ENCODE data around the gene EEFSEC. TPM values are rescaled to one million over a fixed set of nuclear protein-coding genes. Genes with fewer than 3 reads are reported as not detected.
A peak's percentile ranks its signal among the peaks of the same experiment; 100 is the strongest.

EEFSEC gene
- total and polyA plus RNA-seq, 2 of the 4 experiments (the other 2 are of a cell fraction): 4.5 to 9.3 TPM

DNA sequence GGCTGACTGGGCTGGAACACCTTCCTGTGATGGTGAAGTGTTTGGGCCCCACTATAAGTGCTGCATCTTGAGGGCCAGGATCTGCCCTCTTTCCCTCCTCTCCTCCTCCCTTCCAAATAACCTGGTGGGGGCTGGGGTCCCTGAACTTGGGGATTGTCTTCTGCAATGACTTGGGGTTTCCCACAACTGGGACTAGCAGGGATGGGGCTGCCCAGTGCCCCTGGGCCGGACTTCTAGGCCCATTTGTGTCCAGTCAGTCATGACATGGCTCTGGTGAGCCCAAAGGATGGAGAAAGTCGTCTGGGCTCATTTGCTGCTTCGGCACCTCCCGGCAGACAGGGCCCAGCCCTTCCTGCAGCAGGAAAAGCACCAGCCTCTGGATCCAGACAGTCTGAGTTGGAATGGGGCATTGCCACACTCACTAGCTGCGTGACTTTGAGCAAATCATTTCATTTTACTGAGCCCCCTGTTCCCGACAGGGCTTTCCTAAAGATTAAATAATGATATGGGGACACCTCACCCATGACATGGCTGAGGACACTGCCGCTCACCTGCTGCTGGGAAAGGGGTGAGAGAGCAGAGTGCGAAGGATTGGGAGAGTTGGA lies 200.2 kb downstream of the EEFSEC start:
- CTCF ChIA-PET: no interaction called here

More for the DNA sequence above, 200.2 kb downstream of the EEFSEC start:
- TF ChIP-seq, protein P1, sequence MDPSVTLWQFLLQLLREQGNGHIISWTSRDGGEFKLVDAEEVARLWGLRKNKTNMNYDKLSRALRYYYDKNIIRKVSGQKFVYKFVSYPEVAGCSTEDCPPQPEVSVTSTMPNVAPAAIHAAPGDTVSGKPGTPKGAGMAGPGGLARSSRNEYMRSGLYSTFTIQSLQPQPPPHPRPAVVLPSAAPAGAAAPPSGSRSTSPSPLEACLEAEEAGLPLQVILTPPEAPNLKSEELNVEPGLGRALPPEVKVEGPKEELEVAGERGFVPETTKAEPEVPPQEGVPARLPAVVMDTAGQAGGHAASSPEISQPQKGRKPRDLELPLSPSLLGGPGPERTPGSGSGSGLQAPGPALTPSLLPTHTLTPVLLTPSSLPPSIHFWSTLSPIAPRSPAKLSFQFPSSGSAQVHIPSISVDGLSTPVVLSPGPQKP (IDR thresholded peaks at IDR 0.05; ENCODE audit: borderline replicate concordance, low read depth, low read length): no peak
- TF ChIP-seq RFX5 (IDR thresholded peaks at IDR 0.05; ENCODE audit: low read depth, low read length) (no peak), RCOR1 (IDR thresholded peaks at IDR 0.05; ENCODE audit: insufficient replicate concordance, low read length) (no peak), RAD21 (IDR thresholded peaks at IDR 0.05; ENCODE audit: low read length) (no peak), CEBPB (IDR thresholded peaks at IDR 0.05; ENCODE audit: low read depth, low read length) (no peak), MAFK (IDR thresholded peaks at IDR 0.05; ENCODE audit: low read depth, low read length) (no peak), MAZ (IDR thresholded peaks at IDR 0.05; ENCODE audit: borderline replicate concordance, low read depth, low read length) (no peak), POLR2A (IDR thresholded peaks at IDR 0.05; ENCODE audit: low read depth, low read length) (no peak), SMC3 (IDR thresholded peaks at IDR 0.05; ENCODE audit: low read depth, low read length) (no peak), FOS (IDR thresholded peaks at IDR 0.05; ENCODE audit: low read depth, low read length) (no peak), CHD1 (IDR thresholded peaks at IDR 0.05; ENCODE audit: low read depth, low read length) (no peak), NFE2L2 (IDR thresholded peaks at IDR 0.05; ENCODE audit: low read depth, low read length) (no peak), MXI1 (IDR thresholded peaks at IDR 0.05; ENCODE audit: borderline replicate concordance, low read depth, low read length) (no peak), BHLHE40 (IDR thresholded peaks at IDR 0.05; ENCODE audit: low read depth, low read length) (no peak)
- TF ChIP-seq, protein P2, sequence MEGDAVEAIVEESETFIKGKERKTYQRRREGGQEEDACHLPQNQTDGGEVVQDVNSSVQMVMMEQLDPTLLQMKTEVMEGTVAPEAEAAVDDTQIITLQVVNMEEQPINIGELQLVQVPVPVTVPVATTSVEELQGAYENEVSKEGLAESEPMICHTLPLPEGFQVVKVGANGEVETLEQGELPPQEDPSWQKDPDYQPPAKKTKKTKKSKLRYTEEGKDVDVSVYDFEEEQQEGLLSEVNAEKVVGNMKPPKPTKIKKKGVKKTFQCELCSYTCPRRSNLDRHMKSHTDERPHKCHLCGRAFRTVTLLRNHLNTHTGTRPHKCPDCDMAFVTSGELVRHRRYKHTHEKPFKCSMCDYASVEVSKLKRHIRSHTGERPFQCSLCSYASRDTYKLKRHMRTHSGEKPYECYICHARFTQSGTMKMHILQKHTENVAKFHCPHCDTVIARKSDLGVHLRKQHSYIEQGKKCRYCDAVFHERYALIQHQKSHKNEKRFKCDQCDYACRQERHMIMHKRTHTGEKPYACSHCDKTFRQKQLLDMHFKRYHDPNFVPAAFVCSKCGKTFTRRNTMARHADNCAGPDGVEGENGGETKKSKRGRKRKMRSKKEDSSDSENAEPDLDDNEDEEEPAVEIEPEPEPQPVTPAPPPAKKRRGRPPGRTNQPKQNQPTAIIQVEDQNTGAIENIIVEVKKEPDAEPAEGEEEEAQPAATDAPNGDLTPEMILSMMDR (conservative IDR thresholded peaks at IDR 0.05; ENCODE audit: low read depth, low read length): no peak
- TF ChIP-seq, protein P3, sequence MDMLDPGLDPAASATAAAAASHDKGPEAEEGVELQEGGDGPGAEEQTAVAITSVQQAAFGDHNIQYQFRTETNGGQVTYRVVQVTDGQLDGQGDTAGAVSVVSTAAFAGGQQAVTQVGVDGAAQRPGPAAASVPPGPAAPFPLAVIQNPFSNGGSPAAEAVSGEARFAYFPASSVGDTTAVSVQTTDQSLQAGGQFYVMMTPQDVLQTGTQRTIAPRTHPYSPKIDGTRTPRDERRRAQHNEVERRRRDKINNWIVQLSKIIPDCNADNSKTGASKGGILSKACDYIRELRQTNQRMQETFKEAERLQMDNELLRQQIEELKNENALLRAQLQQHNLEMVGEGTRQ (IDR thresholded peaks at IDR 0.05; ENCODE audit: low read depth, low read length): no peak
- intact Hi-C loops (cut with micrococcal nuclease): no loop called here
- in situ Hi-C loops (cut with MboI; ENCODE audit: low sequenced_read_pairs): no loop called here
- no peak for ATAC-seq (ENCODE audit: low read depth)
- no peak overlapping the region for H3K9ac ChIP-seq (ENCODE audit: low read depth, low read length)
- peak overlapping the region; percentile 63; the same call in 1 of the 2 replicates for H3K4ac ChIP-seq (ENCODE audit: low read depth, low read length)
- H3K4me3 ChIP-seq (ENCODE audit: insufficient read depth, low read depth, low read length): no peak overlapping the region
- no peak overlapping the region for H2BK15ac ChIP-seq (ENCODE audit: low read depth, low read length)
- dilution Hi-C loops (cut with HindIII; ENCODE audit: low sequenced_read_pairs, unreplicated experiment): no loop called here
- POLR2A ChIA-PET (ENCODE audit: unreplicated experiment): no interaction called here
- H4K8ac ChIP-seq (ENCODE audit: low read depth in 2 of 2, low read length in 2 of 2): no peak overlapping the region
- peaks cover 33% of the 10 kb centered on the region for H4K20me1 ChIP-seq (ENCODE audit: insufficient read depth, low read length)
- H3K4me1 ChIP-seq (ENCODE audit: control insufficient read depth, insufficient read depth, low read length): peaks cover 23% of the 10 kb centered on the region
- no peak overlapping the region for H3K4me2 ChIP-seq (ENCODE audit: low read depth, low read length)
- H3K36me3 ChIP-seq (ENCODE audit: control insufficient read depth, insufficient read depth, low read length): peaks cover 4% of the 10 kb centered on the region
- no peaks in the 10 kb centered on the region for H3K27me3 ChIP-seq (ENCODE audit: control insufficient read depth, insufficient read depth, low read length)
- H2AK5ac ChIP-seq (ENCODE audit: low read depth, low read length): peak overlapping the region; percentile 79; the same call in 1 of the 2 replicates
- H3K23ac ChIP-seq (ENCODE audit: low read depth, low read length): no peak overlapping the region
- H3K9me3 ChIP-seq (ENCODE audit: control insufficient read depth, insufficient read depth, low read length): no peaks in the 10 kb centered on the region
- H3K27ac ChIP-seq (ENCODE audit: insufficient read depth, low read length): no peak overlapping the region
- H2BK5ac ChIP-seq (ENCODE audit: low read depth, low read length, poor library complexity, severe bottlenecking): no peak overlapping the region
- 0 out of 2 replicates have a peak overlapping the region, but pooled peaks have one; percentile 28 for H3K14ac ChIP-seq (replicated peaks; ENCODE audit: low read depth, low read length)
- peak overlapping the region; percentile 6 for H2AFZ ChIP-seq (replicated peaks; ENCODE audit: low read length, poor library complexity)
- peak overlapping the region; percentile 29; the same call in 1 of the 2 replicates for H2BK120ac ChIP-seq (ENCODE audit: low read depth, low read length)
- no peak overlapping the region for H3K18ac ChIP-seq (ENCODE audit: low read depth, low read length)
- H2BK20ac ChIP-seq (ENCODE audit: low read depth, low read length): no peak overlapping the region
- no TSS peak for BruUV-seq (replicated peaks)
- no peak overlapping the region for H4K5ac ChIP-seq (ENCODE audit: low read depth, low read length)
- no peak overlapping the region for H2AK9ac ChIP-seq (replicated peaks; ENCODE audit: low read depth, low read length, poor library complexity)
- peaks cover 0 to 16% of the 10 kb centered on the region in 2 experiments; a peak in 1 of 4 replicates for H3K79me1 ChIP-seq (ENCODE audit: low read depth in 1 of 2, low read length in 2 of 2)
- H4K91ac ChIP-seq (ENCODE audit: insufficient read depth, low read depth, low read length): no peak overlapping the region
- WGBS, 2 experiments (ENCODE audit: extremely low coverage in 2 of 2, insufficient read length in 1 of 2): 78% methylated on average over 4 of the region's 8 CpGs; no CpG with 5 or more reads in 1 of the 2 experiments
- H3K9me1 ChIP-seq (ENCODE audit: insufficient read depth, low read length): peaks cover 15% of the 10 kb centered on the region; the same call in 1 of the 2 replicates
- H3K56ac ChIP-seq (ENCODE audit: extremely low read depth, insufficient read depth, low read length): no peak overlapping the region
- no peak for DNase-seq
